Hematopoietic multipotent progenitor cell treated with erythropoietin and hydrocortisone succinate and interleukin-3 and kit ligand, for 8 days (in vitro differentiated cells): ENCODE results near the gene HSCB.
"Not testable (repeated sequence)": the region's sequence is repeated elsewhere in the genome, so short reads cannot be mapped to it uniquely, and the experiment has no call there.

Experiments
- DNase-seq: peaks from one replicate; pipeline ENCODE4 v3.0.0-alpha.2; 2015

The HSCB gene

DNA sequence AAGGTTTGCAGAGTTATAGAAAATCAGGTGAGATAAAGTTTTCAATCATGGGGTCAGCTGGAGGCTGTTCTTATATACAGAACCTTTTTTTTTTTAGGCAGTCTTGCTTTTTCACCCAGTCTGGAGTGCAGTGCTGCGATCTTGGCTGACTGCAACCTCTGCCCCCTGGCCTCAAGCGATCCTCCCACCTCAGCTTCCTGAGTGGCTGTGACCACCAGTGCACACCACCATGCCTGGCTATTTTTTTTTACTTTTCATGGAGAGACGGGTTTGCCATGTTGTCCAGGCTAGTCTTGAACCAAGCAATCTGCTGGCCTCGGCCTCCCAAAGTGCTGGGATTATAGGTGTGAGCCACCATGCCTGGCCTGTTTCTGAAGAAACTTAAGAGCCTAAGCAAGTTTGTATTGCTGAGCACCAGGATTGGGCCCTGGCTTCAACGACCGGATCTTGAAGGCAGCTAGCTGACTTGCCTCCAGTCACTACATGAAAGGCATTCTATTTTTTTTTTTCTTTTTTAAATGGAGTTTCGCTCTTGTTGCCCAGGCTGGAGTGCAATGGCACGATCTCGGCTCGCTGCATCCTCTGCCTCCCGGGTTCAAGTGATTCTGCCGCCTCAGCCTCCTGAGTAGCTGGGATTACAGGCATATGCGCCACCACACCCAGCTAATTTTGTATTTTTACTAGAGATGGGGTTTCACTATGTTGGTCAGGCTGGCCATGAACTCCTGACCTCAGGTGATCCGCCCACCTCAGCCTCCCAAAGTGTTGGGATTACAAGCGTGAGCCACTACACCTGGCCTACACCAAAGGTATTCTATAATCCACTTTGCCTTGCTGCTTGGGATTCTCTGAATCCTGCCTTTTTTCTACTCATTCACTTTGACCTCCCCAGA is 50.9 kb downstream of the HSCB start:
- DNase-seq = no peak

DNA sequence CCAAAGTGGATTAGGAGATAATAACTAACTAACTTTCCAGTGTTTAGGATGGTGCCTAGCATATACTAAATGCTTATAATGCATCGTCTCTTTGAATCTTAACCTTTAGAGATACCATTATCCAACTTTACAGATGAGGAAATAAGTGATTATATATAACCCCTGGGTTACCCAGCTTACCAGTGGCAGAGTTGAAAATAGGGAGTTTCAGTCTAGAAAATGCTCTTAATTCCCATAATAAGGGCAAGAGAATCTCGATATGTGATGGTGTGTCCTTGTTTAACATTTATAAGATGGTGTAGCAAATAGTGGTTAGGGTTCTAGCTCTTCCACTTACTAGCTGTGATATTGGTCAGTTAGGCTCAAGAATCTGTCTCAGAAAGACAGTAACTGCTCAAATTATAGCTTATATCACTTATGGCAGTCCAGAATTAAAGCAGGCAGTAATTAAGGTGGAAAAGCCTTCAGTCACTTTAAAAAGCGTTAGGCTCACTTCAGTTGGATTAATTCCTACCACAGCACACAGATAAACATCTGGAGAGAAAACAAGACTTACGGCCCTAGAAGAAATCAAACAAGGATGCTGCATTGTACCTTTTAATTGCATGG is 52.2 kb downstream of the HSCB start:
- DNase-seq = no peak

DNA sequence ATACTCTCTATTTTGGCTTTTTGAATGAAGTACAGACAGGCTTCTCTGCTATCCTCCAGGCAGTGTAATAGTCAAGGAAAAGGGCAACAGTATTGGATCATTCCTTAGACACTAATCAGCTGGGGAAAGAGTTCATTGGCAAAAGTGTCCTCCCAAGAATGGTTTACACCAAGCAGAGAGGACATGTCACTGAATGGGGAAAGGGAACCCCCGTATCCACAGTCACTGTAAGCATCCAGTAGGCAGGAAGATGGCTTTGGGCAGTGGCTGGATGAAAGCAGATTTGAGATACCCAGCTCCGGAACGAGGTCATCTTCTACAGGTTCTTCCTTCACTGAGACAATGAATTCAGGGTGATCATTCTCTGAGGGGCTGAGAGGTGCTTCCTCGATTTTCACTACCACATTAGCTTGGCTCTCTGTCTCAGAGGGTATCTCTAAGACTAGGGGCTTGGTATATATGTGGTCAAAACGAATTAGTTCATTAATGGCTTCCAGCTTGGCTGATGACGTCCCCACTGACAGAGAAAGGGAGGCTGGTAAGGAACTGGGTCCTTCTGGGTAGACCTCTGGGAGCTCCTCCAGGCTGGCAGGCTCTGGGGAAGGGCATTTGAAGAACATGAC is 53.3 kb downstream of the HSCB start:
- DNase-seq = no peak

DNA sequence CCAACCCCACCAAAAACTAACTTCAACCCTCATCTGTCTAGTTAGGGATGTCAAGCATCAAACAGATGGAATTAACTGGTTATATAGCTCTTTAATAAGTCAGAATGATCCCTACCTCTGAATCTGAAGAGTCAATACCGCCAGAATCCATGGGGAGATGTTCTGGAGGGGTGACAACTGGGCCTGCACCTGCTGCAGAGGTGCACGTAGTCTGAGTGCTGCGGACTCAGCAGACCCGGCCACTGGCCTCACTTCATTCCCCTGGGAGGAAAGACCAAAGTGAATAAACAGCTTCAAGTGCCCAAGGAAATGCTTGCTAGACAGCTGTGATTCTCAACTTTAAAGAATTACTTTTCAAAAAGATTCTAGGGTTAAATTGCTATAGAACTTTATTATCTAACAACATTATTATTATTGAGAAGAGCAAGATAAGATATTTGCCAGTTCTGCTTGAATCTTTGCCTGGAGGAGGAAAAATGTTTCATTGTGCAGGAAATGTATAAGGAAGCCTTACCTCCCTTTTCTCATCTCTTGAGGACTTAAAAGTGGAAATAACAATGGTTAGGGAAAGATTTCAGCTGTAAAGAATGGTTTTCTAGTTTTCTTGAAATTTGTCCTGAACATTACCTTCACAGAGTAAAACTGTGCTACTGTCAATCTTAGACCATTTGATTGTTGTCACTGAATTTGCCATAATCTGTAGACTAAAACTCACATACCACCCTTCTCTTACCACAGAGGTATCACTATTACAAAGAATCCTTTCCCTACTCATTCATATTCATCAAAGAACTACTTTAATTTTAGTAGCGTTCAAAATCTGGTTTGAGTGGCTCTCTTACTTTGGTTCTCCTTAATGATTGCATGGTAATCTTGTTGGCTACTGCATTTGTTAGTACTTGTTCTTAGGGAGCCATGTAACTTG is 54.4 kb downstream of the HSCB start:
- no peak for DNase-seq

DNA sequence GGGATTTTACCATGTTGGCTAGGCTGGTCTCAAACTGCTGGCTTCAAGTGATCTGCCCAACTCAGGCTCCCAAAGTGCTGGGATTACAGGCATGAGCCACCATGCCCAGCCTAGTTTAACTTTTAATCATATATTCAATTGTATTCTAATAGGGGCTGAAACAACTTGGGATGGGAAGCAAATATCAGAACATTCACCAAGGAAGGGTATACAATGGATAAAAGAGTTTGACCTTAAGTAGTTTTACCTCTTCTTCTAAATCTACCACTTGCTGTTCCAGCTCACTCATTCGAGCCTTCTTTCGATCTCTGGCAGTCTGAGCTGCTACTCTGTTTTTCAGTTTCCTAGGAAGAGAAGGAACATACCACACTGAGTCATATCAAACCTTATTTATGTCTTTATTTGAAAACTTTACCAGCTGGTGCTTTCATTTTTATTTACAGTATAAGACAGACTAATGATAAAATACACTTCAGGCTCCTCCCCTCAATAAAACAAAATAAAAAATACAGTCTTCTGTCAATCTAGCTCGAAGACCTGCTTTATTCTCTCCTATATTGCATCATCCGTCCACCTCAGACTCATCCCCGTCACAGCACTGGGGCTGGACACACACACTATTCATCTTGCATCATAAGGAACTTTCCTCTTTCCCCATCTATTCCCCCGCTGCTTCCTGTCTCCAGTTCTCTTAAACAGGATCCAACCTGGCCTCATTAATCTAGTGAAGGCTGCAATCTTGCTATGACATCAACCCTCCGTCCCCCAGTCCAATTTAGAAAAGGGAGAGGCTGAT is 57.2 kb downstream of the HSCB start:
- DNase-seq = peak; percentile 66

DNA sequence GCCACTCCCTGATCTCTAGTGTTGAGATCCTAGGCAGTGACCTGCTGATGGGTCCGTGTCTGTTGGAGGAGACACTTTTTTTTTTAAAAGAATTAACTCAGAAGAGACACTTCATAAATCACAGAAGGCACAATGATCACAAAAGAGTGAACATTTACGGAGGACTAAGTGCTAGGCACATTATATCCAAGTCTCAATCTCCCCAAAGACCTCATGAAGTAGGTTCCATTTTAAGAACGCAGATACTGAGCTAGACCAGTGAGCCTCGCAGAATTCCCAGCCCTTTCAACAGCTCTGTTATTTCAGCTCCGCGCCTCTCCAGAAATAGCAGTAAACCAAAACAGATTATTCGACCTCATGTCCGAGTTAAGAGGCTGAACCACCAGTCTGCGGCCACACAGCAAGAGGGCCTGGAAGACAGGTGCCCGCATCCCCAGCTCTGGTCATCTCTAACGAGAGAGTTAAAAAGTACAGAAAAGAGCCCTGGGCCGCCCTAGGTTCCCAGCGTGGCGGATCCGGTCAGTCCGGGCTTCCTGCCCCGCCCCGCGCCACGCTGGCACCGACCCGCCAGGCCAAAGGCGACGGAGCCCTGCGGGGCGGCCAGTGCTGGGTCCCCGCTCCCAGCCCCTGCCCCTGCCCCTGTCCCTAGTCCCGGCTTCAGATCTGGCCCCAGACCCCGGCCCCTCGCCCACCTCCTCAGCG is 57.9 kb downstream of the HSCB start:
- peak; percentile 39 for DNase-seq

DNA sequence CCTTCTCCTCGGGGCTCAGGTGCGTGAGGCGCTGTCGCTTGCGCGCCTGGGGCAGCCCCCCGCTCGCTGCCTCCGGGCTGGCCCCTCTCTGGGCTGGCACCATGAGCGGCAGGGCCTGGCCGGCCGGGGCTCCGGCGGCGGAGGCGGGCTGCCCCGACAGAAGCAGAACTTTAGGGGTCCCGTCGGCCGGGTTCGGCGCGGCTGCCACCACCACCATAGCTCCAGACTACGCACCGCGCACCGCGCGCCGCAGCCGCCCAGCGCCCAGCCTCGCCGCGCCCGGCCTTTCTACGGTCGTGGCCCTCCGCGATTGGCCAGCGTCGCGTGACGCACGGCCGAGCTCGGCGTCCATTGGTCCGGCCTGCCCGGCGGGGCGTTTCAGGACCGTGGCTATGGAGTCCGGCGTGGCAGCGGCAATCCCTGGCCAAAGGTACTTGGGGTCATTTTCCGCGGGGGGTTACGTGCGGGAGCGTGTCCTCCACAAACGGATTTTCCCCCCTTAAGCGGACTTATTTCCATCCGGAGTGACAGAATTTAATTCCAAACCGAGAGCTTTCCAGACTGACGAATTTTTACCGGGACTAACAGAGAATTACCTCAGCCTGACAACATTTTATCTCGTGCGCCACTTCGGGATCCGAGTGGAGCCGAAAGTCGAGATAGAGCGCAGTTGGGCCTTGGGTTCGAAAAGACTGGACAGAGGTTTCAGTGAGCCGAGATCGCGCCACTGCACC is 58.6 kb downstream of the HSCB start, which contains the start of gene XBP1:
Gene XBP1 (minus strand): TSS at position 262 of the 734 bp plus-strand sequence.
- DNase-seq = peak; percentile 91

DNA sequence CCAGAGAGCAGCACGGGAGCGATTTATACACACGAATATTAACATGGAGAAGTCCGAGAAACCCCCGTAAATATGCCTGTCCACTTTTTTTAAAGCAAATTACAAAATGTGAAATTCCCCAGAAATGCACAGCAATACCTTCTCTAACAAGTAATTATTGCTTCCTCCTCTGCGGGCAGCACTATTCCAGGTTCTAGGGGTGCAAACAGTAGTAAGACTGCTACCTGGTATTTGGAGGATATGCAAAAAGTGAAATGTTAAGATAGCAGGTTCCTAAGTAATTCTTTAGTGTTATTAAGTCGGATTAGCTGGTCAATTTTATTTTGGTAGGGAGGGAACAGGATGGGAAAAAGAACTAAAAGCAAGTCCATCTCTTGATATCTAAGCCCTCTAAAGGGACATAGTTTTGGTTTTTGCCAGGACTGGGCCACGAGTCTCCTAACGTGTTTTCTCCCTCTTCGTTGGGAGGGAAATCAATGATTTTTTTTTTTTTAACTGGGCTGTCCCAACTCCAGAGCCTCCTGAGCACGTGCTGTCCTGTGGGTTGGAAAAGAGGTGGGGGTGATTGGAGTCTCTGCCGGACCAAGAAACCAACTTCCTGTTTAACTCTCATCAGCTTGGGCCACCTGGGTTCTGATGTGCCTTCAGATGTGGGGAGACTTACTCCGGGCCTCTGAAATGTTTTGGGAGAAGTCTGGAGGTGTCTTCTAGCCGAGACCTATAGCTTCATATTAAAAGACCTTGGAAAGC is 60.2 kb downstream of the HSCB start:
- peak; percentile 88 for DNase-seq

DNA sequence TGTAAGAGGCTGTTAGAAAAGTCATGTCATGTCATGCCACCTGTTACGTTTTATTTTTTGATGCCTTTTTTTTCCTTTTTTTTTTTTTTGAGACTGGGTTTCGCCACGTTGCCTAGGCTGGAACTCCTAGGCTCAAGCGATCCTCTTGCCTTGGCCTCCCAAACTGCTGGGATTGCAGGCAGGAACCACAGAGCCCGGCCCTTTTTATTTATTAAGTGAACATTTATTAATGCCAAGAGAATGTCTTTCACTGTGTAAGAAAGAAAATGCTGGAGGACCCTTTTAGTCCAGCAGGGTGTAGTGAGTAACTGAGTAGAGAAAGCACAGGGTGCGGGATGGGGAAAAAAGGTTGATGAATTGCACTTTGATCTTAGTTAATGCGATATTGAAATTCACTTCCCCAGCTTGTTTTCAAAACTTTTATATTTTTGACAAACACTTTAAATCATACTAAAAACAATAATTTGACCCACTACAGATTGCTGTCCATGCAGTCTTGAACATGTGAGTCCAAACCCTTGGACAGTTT is 60.8 kb downstream of the HSCB start:
- peak; percentile 73 for DNase-seq

DNA sequence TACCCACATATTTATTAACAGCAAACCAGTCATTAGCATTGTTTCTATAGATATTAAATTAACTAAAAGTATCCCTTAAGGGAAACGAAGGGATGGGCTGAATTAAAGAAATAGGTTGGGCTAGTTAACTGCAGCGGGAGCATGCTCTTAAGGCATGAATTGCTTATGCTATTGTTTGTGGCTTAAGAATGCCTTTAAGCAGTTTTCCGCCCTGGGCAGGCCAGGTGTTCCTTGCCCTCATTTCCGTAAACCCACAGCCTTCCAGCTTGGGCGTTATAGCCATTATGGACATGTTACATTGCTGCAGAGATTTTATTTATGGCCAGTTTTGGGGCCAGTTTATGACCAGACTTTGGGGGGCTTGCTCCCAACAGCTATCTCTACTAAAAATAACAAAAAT is 63.6 kb downstream of the HSCB start:
- not testable (repeated sequence) for DNase-seq
